Measurements from ENCODE around the gene NID1.
A peak's percentile ranks its signal among the peaks of the same experiment; 100 is the strongest.

DNA sequence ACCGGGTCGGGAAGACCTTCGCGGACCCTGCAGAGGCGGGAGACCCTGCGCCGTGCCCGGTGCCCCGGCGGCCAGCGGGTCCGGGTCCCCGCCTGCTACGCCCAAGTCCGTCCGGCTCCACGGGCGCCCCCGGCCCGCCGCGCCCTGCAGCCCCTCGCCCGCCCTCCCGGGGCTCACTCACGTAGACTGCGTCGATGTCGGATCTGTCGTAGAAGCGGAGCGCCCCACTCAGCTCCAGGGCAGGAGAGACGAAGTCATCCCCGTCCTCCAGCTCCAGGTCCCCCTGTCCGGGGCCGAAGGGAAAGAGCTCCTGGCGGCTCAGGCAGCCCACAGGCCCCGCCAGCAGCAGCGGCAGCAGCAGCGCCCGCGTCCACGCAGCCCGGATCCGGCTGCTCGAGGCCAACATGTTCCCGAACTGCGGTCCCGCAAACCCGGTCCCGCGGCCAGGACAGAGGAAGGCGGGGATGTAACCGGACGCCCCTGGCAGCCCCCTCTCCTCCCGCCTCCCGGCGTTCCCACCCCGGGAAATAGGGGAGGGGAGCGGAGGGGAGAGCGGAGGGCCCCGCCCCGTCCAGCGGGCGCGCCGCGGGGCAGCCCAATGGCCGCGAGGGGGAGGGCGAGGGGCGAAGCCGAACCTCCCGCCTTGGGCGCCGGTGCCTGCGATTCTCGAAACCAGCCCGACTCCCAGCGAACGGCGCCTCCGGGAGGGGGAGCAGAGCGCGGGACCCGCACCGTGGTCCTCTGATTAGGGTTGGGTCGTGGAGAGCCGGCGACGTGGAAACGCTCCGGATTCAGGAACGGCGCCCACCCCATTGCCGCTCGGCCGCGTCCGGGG lies at the start of gene NID1:
- TF ChIP-seq, protein P1, sequence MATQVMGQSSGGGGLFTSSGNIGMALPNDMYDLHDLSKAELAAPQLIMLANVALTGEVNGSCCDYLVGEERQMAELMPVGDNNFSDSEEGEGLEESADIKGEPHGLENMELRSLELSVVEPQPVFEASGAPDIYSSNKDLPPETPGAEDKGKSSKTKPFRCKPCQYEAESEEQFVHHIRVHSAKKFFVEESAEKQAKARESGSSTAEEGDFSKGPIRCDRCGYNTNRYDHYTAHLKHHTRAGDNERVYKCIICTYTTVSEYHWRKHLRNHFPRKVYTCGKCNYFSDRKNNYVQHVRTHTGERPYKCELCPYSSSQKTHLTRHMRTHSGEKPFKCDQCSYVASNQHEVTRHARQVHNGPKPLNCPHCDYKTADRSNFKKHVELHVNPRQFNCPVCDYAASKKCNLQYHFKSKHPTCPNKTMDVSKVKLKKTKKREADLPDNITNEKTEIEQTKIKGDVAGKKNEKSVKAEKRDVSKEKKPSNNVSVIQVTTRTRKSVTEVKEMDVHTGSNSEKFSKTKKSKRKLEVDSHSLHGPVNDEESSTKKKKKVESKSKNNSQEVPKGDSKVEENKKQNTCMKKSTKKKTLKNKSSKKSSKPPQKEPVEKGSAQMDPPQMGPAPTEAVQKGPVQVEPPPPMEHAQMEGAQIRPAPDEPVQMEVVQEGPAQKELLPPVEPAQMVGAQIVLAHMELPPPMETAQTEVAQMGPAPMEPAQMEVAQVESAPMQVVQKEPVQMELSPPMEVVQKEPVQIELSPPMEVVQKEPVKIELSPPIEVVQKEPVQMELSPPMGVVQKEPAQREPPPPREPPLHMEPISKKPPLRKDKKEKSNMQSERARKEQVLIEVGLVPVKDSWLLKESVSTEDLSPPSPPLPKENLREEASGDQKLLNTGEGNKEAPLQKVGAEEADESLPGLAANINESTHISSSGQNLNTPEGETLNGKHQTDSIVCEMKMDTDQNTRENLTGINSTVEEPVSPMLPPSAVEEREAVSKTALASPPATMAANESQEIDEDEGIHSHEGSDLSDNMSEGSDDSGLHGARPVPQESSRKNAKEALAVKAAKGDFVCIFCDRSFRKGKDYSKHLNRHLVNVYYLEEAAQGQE (IDR thresholded peaks at IDR 0.05; ENCODE audit: low read depth) = no peak
- no peak for TF ChIP-seq FOXM1 (IDR thresholded peaks at IDR 0.05; ENCODE audit: borderline replicate concordance, low read depth)
- TF ChIP-seq NFIC (IDR thresholded peaks at IDR 0.05) = no peak
- TF ChIP-seq ZBTB7A (IDR thresholded peaks at IDR 0.05; ENCODE audit: low read depth) = no peak
- TF ChIP-seq, protein P2, sequence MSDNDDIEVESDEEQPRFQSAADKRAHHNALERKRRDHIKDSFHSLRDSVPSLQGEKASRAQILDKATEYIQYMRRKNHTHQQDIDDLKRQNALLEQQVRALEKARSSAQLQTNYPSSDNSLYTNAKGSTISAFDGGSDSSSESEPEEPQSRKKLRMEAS (IDR thresholded peaks at IDR 0.05) = peak; percentile 44; the same call in 1 of the 2 replicates
- TF ChIP-seq TAF1 (IDR thresholded peaks at IDR 0.05; ENCODE audit: low read depth) = no peak
- no peak for TF ChIP-seq CEBPB (IDR thresholded peaks at IDR 0.05)
- TF ChIP-seq EGR1 (IDR thresholded peaks at IDR 0.05) = no peak
- TF ChIP-seq CREB1 (IDR thresholded peaks at IDR 0.05; ENCODE audit: low read depth) = no peak
- no peak for TF ChIP-seq EP300 (IDR thresholded peaks at IDR 0.05; ENCODE audit: borderline replicate concordance)
- TF ChIP-seq, protein P3, sequence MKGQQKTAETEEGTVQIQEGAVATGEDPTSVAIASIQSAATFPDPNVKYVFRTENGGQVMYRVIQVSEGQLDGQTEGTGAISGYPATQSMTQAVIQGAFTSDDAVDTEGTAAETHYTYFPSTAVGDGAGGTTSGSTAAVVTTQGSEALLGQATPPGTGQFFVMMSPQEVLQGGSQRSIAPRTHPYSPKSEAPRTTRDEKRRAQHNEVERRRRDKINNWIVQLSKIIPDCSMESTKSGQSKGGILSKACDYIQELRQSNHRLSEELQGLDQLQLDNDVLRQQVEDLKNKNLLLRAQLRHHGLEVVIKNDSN (IDR thresholded peaks at IDR 0.05) = no peak
- 0 out of 2 replicates have a peak, but pooled peaks have one; percentile 38 for TF ChIP-seq YY1 (IDR thresholded peaks at IDR 0.05; ENCODE audit: low read depth)
